ENCODE measurements around the gene TMEM54.
A peak's percentile ranks its signal among the peaks of the same experiment; 100 is the strongest.

TMEM54 gene

DNA sequence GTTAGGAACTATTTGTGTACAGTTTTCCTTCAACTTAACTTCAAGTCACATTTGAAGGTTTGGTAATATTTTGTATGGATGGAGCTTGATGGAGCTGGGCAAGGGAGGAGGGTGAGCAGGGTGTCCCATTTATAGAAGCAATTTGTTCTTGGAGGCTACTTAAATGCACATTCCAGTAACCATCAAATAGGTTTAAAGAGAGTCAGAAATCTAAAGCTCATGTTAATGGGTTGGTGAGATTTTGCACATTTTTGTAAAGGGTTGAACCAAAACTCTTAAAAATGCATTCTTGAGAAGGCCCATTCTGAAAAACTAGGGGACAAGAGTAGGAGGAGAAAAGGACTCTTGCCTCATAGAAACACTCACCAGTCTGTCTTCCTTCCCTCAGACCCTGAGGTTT, 40.6 kb downstream of the TMEM54 start:
- FAIRE-seq, result no peak

DNA sequence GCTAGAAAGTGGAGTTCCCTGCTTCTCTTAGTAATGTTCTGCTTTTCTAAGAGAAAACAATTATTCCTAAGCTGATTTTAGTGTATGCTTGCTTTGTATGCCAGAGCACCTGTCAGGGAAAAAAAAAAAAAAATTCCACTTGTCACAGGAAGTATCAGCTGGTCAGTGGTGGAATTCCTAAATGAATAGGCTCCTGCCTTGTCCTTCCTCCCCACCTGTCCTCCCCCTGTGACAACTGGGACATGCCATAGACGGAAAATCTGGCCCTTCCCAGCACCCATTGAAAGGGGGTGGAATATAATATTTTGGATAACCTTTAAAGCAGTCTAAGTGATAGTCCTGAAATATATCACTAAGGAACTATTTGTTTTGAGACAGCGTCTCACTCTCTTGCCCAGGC, 41.3 kb downstream of the TMEM54 start:
- no peak for FAIRE-seq

DNA sequence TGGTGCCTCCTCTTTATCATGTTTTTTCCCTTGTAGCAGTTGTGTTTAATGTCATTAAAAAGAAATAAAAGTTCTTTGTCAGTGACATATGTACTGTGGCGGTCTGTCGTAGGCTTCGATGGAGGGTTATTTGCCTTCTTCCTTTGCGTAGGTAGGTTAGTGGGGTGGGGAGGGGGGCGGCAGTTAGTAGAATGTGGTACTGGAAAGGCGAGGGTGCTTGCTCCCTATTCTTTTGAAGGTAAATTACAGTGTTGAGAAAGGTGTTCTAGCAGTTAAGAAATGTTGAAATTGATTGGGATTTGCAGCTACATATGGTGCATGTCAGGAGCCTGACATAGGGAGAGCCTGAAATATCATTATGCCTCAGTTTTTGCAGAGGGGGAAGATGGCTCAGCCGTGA, 42.4 kb downstream of the TMEM54 start:
- no peak for FAIRE-seq

- FAIRE-seq, result no peak
Measured at GRCh38 chr1:32858136-32858535, 43.1 kb downstream of the TMEM54 start.

GRCh38 chr1:32855861-32856617, 45.1 kb downstream of the TMEM54 start:
- no peak for FAIRE-seq

- peak; percentile 11 for FAIRE-seq
Measured at GRCh38 chr1:32848354-32849063, 52.7 kb downstream of the TMEM54 start.

Data from G401.6 (cell line).